SK-N-SH treated with all-trans-retinoic acid at 6 μM for 48 hours (cell line): ENCODE results near the gene C1orf141.
A peak's percentile ranks its signal among the peaks of the same experiment; 100 is the strongest.

ENCODE experiments used
- ATAC-seq: fragments of 200-7000 bp; cut with Tn5 transposase; 3 replicates; pipeline ENCODE4 v1.9.1; 2020; ENCODE audit warnings: mild to moderate bottlenecking, moderate library complexity
- ARNTL ChIP-seq: fragments of 450-650 bp; formaldehyde crosslinking; IDR thresholded peaks from 2 replicates; pipeline ENCODE4 v1.5.0; 2020; ENCODE audit warnings: low read depth, mild to moderate bottlenecking, moderate library complexity, borderline replicate concordance
- BACH2 ChIP-seq: fragments of 250-450 bp; sonication (Bioruptor Pico); IDR thresholded peaks from 2 replicates; pipeline ENCODE4 v1.9.0; 2021; ENCODE audit warnings: mild to moderate bottlenecking, borderline replicate concordance
- CSDC2 ChIP-seq: fragments of 250-450 bp; sonication (Bioruptor Pico); IDR thresholded peaks from 2 replicates; pipeline ENCODE4 v1.5.0; 2020; ENCODE audit warnings: mild to moderate bottlenecking, moderate library complexity
- ESRRG ChIP-seq: fragments of 250-450 bp; sonication (Bioruptor Pico); IDR thresholded peaks from 2 replicates; pipeline ENCODE4 v1.6.1; 2021; ENCODE audit warnings: mild to moderate bottlenecking
- GLIS3 ChIP-seq: fragments of 250-450 bp; sonication (Bioruptor Pico); IDR thresholded peaks from 2 replicates; pipeline ENCODE4 v1.5.0; 2020; ENCODE audit warnings: mild to moderate bottlenecking, moderate library complexity
- ISL1 ChIP-seq: fragments of 250-450 bp; sonication (Bioruptor Pico); IDR thresholded peaks from 2 replicates; pipeline ENCODE4 v2.1.2; 2022; ENCODE audit warnings: mild to moderate bottlenecking, moderate library complexity
- OSR1 ChIP-seq: fragments of 250-450 bp; sonication (Bioruptor Pico); IDR thresholded peaks from 2 replicates; pipeline ENCODE4 v1.8.0; 2022; ENCODE audit warnings: moderate library complexity, mild to moderate bottlenecking, inconsistent platforms
- PPARA ChIP-seq: fragments of 250-450 bp; sonication (Bioruptor Pico); IDR thresholded peaks from 2 replicates; pipeline ENCODE4 v1.5.0; 2020; ENCODE audit warnings: mild to moderate bottlenecking, borderline replicate concordance
- RARB ChIP-seq: fragments of 250-450 bp; sonication (Bioruptor Pico); IDR thresholded peaks from 2 replicates; pipeline ENCODE4 v1.8.0; 2021; ENCODE audit warnings: mild to moderate bottlenecking, moderate library complexity
- SNAI2 ChIP-seq: fragments of 250-450 bp; sonication (Bioruptor Pico); IDR thresholded peaks from 2 replicates; pipeline ENCODE4 v1.5.0; 2020; ENCODE audit warnings: mild to moderate bottlenecking, moderate library complexity
- TCF4 ChIP-seq: fragments of 250-450 bp; sonication (Bioruptor Pico); IDR thresholded peaks from 2 replicates; pipeline ENCODE4 v1.8.0; 2021; ENCODE audit warnings: mild to moderate bottlenecking, moderate library complexity, borderline replicate concordance
- TOX ChIP-seq: fragments of 250-450 bp; sonication (Bioruptor Pico); IDR thresholded peaks from 2 replicates; pipeline ENCODE4 v1.8.0; 2021; ENCODE audit warnings: mild to moderate bottlenecking, moderate library complexity, borderline replicate concordance
- TSHZ2 ChIP-seq: fragments of 250-450 bp; sonication (Bioruptor Pico); IDR thresholded peaks from 2 replicates; pipeline ENCODE4 v1.5.0; 2020; ENCODE audit warnings: mild to moderate bottlenecking, moderate library complexity
- ZC3H10 ChIP-seq: fragments of 250-450 bp; sonication (Bioruptor Pico); IDR thresholded peaks from 2 replicates; pipeline ENCODE4 v1.5.1; 2021; ENCODE audit warnings: mild to moderate bottlenecking, moderate library complexity
- ZFP3 ChIP-seq: fragments of 250-450 bp; sonication (Bioruptor Pico); IDR thresholded peaks from 2 replicates; pipeline ENCODE4 v1.5.0; 2020; ENCODE audit warnings: mild to moderate bottlenecking, moderate library complexity
- ZFP30 ChIP-seq: fragments of 450-650 bp; formaldehyde crosslinking; IDR thresholded peaks from 2 replicates; pipeline ENCODE4 v1.5.0; 2022; ENCODE audit warnings: mild to moderate bottlenecking, moderate library complexity
- ZNF565 ChIP-seq: fragments of 450-650 bp; formaldehyde crosslinking; conservative IDR thresholded peaks from 2 replicates; pipeline ENCODE4 v1.5.0; 2020; ENCODE audit warnings: low read depth, mild to moderate bottlenecking, moderate library complexity
- ZNF70 ChIP-seq: fragments of 450-650 bp; formaldehyde crosslinking; IDR thresholded peaks from 2 replicates; pipeline ENCODE4 v1.5.0; 2020; ENCODE audit warnings: mild to moderate bottlenecking, moderate library complexity
- ZNF8 ChIP-seq: fragments of 450-650 bp; formaldehyde crosslinking; IDR thresholded peaks from 2 replicates; pipeline ENCODE4 v1.5.0; 2020; ENCODE audit warnings: mild to moderate bottlenecking, moderate library complexity
- TF ChIP-seq, protein P1 (sequence below): fragments of 250-450 bp; sonication (Bioruptor Pico); IDR thresholded peaks from 2 replicates; pipeline ENCODE4 v1.8.0; 2020; ENCODE audit warnings: mild to moderate bottlenecking, moderate library complexity, borderline replicate concordance
- TF ChIP-seq, protein P2 (sequence below): fragments of 250-450 bp; sonication (Bioruptor Pico); IDR thresholded peaks from 2 replicates; pipeline ENCODE4 v1.5.1; 2021; ENCODE audit warnings: mild to moderate bottlenecking, moderate library complexity

Gene C1orf141

GRCh38 chr1:67062412-67062811, 72.4 kb downstream of the C1orf141 start:
- no peak for ATAC-seq
- TF ChIP-seq OSR1 (CRISPR knock-in tag) (no peak), BACH2 (CRISPR knock-in tag) (no peak), RARB (CRISPR knock-in tag) (no peak), ZFP30 (CRISPR knock-in tag) (no peak), ARNTL (CRISPR knock-in tag) (no peak), PPARA (CRISPR knock-in tag) (no peak), ZNF8 (CRISPR knock-in tag) (no peak), CSDC2 (CRISPR knock-in tag) (no peak)
- TF ChIP-seq, protein P1, sequence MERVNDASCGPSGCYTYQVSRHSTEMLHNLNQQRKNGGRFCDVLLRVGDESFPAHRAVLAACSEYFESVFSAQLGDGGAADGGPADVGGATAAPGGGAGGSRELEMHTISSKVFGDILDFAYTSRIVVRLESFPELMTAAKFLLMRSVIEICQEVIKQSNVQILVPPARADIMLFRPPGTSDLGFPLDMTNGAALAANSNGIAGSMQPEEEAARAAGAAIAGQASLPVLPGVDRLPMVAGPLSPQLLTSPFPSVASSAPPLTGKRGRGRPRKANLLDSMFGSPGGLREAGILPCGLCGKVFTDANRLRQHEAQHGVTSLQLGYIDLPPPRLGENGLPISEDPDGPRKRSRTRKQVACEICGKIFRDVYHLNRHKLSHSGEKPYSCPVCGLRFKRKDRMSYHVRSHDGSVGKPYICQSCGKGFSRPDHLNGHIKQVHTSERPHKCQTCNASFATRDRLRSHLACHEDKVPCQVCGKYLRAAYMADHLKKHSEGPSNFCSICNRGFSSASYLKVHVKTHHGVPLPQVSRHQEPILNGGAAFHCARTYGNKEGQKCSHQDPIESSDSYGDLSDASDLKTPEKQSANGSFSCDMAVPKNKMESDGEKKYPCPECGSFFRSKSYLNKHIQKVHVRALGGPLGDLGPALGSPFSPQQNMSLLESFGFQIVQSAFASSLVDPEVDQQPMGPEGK (CRISPR knock-in tag): no peak

- TF ChIP-seq ESRRG (CRISPR knock-in tag): no peak
- TF ChIP-seq ZNF70 (CRISPR knock-in tag): no peak
- no peak for TF ChIP-seq BACH2 (CRISPR knock-in tag)
- TF ChIP-seq, protein P2, sequence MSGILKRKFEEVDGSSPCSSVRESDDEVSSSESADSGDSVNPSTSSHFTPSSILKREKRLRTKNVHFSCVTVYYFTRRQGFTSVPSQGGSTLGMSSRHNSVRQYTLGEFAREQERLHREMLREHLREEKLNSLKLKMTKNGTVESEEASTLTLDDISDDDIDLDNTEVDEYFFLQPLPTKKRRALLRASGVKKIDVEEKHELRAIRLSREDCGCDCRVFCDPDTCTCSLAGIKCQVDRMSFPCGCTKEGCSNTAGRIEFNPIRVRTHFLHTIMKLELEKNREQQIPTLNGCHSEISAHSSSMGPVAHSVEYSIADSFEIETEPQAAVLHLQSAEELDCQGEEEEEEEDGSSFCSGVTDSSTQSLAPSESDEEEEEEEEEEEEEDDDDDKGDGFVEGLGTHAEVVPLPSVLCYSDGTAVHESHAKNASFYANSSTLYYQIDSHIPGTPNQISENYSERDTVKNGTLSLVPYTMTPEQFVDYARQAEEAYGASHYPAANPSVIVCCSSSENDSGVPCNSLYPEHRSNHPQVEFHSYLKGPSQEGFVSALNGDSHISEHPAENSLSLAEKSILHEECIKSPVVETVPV (CRISPR knock-in tag): no peak
- TF ChIP-seq CSDC2 (CRISPR knock-in tag): no peak; the same call in 1 of the 2 replicates
- no peak for TF ChIP-seq TCF4
- TF ChIP-seq ZNF565 (CRISPR knock-in tag): no peak
- no peak for TF ChIP-seq OSR1 (CRISPR knock-in tag)
- no peak for TF ChIP-seq SNAI2 (CRISPR knock-in tag)
- TF ChIP-seq, protein P1 (CRISPR knock-in tag): no peak
These were observed 73.5 kb downstream of the C1orf141 start for GRCh38 chr1:67061266-67061665.

DNA sequence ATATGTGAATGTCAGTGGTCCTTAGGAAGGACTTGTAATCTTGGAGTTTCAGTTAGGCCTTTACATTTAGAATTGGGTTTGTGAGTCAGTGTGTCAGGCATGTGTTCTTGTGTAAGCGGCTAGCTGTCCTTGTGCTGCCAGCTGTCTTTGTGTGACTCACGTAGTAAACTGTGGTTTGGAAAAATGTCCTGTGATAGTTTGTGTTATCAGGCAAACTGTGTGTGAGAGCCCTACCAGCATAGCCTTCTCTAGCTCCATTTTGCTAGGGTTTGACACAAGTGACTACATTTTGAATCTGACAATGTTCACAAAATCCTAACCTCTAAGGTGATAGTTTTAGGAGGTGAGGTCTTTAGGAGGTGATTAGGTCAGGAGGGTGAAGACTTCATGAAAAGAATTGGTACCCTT, 74.0 kb downstream of the C1orf141 start:
- peak; percentile 90 for ATAC-seq
- TF ChIP-seq SNAI2 (CRISPR knock-in tag): no peak
- no peak for TF ChIP-seq TSHZ2 (CRISPR knock-in tag)
- no peak for TF ChIP-seq ARNTL (CRISPR knock-in tag)
- TF ChIP-seq ZFP3: peak; percentile 76; the same call in 1 of the 2 replicates
- TF ChIP-seq ESRRG (CRISPR knock-in tag): no peak
- TF ChIP-seq PPARA (CRISPR knock-in tag): no peak
- peak; percentile 91 for TF ChIP-seq CSDC2 (CRISPR knock-in tag)

More at GRCh38 chr1:67061266-67061665, 73.5 kb downstream of the C1orf141 start:
- ATAC-seq: no peak

GRCh38 chr1:67059346-67059745, 75.4 kb downstream of the C1orf141 start:
- TF ChIP-seq ZC3H10 (CRISPR knock-in tag) (no peak), GLIS3 (no peak), TOX (CRISPR knock-in tag) (no peak), RARB (CRISPR knock-in tag) (no peak), ISL1 (no peak)
- TF ChIP-seq, protein P2 (CRISPR knock-in tag): no peak
- TF ChIP-seq, protein P1 (CRISPR knock-in tag): no peak
- TF ChIP-seq, all 23 proteins: peak for 0
- ATAC-seq: no peak; the same call in 2 of the 3 replicates
